Measurements from ENCODE around the gene EFCAB6.

EFCAB6 gene

GRCh38 chr22:43592476-43592875 lies 219.6 kb downstream of the EFCAB6 start:
- no peak for DNase-seq (ENCODE audit: low read depth in 2 of 2, low spot score in 1 of 2)

GRCh38 chr22:43591380-43591779 lies 220.7 kb downstream of the EFCAB6 start:
- no peak for DNase-seq (ENCODE audit: low read depth in 2 of 2, low spot score in 1 of 2)

DNA sequence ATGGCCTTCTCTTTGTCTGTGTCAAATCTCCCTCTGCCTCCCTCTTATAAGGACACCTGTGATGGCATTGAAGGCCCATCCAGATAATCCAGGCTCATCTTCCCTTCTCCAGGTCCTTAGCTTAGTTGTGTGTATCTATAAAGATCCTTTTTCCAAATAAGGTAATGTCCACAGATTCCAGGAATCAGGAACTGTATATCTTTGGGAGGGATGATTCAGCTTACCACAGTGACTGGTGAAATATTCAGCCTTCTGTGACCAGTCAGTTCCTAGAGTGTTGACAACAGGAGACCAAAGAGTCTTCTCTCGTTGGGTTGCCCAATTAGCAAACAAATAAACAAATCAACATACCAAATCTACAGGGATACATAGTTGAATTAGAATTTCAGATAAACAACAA lies 224.5 kb downstream of the EFCAB6 start:
- no peak for DNase-seq (ENCODE audit: low read depth in 2 of 2, low spot score in 1 of 2)

- no peak for DNase-seq (ENCODE audit: low read depth in 2 of 2, low spot score in 1 of 2)
Measured at GRCh38 chr22:43583501-43583900, 228.6 kb downstream of the EFCAB6 start.

- DNase-seq (ENCODE audit: low read depth in 2 of 2, low spot score in 1 of 2) = no peak
Measured at GRCh38 chr22:43582394-43582793, 229.7 kb downstream of the EFCAB6 start.

DNA sequence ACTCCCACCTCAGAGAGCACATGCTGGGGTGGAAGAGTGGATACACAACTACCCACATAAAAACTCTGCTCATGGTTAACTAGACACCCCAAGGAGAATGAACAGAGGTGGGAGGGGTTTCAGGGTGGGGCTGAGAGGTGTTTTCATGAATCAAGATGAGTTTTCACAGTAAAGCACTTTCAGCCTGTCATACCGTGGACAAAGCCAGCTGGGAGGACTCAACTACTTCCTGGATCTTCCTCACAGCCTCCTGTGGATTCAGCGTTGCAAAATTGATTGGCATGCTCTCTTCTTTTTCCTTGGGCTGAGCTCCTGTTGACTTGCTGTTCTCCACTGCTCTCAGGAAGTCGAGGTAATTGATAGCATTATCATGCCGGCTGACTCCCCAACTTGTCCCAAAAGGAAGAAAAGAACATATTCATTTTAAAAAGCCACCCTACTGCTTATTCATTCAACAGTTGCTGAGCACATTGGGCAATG lies 231.8 kb downstream of the EFCAB6 start:
- no peak for DNase-seq (ENCODE audit: low read depth in 2 of 2, low spot score in 1 of 2)

GRCh38 chr22:43574738-43575137 lies 237.4 kb downstream of the EFCAB6 start:
- no peak for DNase-seq (ENCODE audit: low read depth in 2 of 2, low spot score in 1 of 2)

GRCh38 chr22:43572710-43573109 lies 239.4 kb downstream of the EFCAB6 start:
- DNase-seq (ENCODE audit: low read depth in 2 of 2, low spot score in 1 of 2) = no peak

DNA sequence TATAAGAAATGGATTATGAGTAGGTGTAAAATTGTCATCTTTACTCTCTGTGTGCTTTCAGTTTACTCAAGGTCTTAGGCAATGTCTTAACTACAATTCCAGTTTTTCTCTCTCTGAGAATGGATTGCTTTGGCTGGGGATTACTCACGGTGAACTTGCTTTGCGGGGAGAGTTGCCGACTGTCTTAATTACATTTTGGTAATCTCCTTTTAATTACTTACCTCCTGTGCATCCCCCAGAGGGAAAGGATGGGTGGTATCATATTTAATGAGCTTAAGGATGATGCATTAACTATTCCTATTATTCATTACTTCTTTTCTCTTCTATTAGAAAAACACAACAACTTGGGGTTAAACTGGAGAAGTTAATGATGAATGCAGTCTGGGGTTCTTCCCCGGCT lies 240.9 kb downstream of the EFCAB6 start:
- no peak for DNase-seq (ENCODE audit: low read depth in 2 of 2, low spot score in 1 of 2)

GRCh38 chr22:43570531-43571165 lies 241.5 kb downstream of the EFCAB6 start:
- no peak for DNase-seq (ENCODE audit: low read depth in 2 of 2, low spot score in 1 of 2)

- DNase-seq (ENCODE audit: low read depth in 2 of 2, low spot score in 1 of 2) = no peak
Measured at GRCh38 chr22:43569111-43569510, 243.0 kb downstream of the EFCAB6 start.

- DNase-seq (ENCODE audit: low read depth in 2 of 2, low spot score in 1 of 2) = no peak
Measured at GRCh38 chr22:43567691-43568324, 244.3 kb downstream of the EFCAB6 start.

DNA sequence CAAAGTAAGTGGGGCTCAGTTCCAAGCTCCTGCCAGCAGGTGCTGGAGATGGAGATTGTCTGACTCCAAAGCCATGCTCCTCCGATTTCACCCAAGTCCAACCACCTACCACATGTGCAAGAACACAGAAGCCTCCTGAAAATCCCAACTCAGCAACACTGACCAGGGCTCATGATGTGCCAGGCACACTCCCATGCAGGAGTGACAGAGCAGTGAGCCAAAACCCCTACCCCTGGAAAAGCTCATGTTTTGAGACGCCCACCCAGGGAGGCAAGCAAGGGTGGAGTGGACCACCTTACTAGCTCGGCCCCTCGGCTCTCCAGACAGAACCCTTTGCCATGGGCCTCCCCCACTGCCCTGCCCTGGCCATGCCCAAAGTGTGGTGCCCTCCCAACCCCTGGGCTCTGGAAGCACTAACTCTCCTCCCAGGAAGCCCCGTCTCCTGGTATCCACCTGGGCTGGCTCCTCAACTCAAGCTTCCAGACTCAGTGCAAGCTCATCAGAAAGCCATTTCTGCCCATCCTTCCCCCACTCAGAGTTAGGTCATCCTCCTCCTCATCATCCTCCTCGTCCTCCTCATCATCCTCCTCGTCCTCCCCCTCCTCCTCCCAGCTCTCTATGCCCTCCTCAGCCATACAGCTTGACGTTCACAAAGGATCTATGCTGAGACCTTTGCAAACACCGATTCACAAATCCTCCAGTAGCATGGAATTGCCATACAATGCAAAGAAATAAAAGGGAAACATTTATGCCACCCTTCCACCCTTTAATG lies 245.4 kb downstream of the EFCAB6 start:
- no peak for DNase-seq (ENCODE audit: low read depth in 2 of 2, low spot score in 1 of 2)

DNA sequence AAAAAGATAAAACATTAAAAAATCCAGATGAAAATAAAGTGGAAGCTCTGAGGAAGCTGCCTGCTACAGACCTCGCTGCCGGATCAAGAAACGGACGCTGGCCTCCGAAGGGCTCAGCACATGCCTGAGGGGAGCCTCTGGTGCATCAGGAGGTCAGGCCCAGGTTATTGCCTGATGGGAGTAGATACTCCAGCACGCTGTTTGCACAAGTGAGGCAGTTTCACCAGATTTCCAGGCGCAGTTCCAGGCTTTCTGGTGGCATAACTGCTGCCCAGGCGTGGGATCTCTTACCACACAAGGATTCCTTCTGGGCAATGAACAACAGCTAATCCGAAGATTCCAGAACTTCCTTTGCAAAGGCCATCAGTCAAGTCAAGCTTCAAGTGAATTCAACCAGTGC lies 246.1 kb downstream of the EFCAB6 start:
- no peak for DNase-seq (ENCODE audit: low read depth in 2 of 2, low spot score in 1 of 2)

- no peak for DNase-seq (ENCODE audit: low read depth in 2 of 2, low spot score in 1 of 2)
Measured at GRCh38 chr22:43564859-43565258, 247.2 kb downstream of the EFCAB6 start.

- DNase-seq (ENCODE audit: low read depth in 2 of 2, low spot score in 1 of 2) = no peak
Measured at GRCh38 chr22:43563571-43563970, 248.5 kb downstream of the EFCAB6 start.

DNA sequence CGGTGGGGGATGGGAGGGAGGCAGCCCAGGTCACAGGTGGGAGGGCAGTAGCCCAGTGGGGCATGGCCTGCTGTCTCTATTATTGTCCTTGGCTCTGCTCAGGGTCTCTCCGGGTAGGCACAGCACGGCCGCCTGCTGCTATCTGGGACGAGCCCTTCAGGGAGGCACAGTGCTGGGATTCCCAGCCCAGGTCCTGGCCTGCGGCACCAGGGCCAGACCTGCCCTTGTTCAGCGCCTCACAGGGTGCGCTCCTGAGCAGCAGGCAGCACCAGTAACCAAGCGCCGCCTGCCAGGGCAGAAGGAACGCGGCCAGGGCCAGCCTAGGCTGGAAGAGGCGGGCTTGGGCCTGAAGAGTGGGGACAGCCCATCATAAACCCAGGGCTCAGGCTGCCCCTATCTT lies 249.3 kb downstream of the EFCAB6 start:
- DNase-seq (ENCODE audit: low read depth in 2 of 2, low spot score in 1 of 2) = no peak

DNA sequence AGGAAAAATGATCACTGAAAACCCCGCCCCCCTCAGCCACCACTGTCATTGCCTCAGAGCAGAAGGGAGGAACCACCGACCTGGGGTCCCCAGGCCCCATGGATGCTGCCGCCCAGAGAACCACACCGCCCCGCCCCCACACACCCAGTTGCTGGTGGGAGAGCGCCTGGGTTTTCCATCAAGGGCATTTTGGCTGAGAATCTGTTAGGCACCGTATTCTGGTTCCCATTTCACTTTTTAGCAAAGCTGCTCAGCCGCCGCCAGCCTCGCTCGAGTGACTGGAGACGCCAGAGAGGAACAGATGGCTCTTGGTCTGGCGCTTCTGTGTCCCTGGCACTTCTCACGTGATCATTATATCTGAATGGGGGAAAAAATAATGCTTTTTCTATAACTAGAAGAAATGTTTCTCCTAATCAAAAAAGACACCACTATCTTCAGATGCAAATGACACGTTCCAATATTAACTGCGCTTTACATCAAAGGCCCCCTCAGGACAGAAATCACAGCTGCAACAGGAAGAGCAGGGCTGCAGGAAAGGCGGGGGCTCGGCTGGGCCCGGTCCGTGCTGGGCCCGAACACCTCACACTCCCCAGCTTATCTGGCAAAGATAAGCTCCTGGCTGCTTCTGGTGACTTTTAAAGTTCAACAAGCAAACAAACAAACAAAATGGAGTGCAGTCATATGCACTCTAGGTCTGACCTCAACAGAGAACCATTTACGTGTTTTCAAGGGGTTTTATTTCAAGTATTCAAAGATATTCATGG lies 250.5 kb downstream of the EFCAB6 start:
- no peak for DNase-seq (ENCODE audit: low read depth in 2 of 2, low spot score in 1 of 2)

DNA sequence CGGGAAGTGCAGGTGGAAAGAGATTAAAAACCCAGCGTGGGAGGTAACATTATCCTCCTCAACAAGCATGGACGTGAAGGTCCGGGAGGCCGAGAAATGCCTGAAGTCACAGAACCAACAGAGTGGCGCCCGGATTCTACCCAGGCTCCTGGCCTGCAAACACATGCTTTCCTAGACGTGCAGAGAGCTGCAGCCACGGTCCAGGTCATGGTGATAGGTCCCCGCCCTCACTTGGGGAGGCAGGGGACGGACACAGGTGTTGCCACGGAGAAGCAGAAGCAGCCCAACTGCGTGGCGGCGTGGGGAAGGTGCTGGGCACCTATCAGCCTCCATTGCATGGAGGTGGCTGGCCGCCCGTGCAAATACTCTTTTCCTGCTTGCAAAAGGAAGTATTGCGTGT lies 251.5 kb downstream of the EFCAB6 start:
- no peak for DNase-seq (ENCODE audit: low read depth in 2 of 2, low spot score in 1 of 2)

GRCh38 chr22:43555561-43556515 lies 256.3 kb downstream of the EFCAB6 start:
- no peak for DNase-seq (ENCODE audit: low read depth in 2 of 2, low spot score in 1 of 2)
